Cardiac fibroblast (primary cell): ENCODE data around the gene TNRC18.
"Not testable (repeated sequence)": the region's sequence is repeated elsewhere in the genome, so short reads cannot be mapped to it uniquely, and the experiment has no call there.

Experiments
- DNase-seq, 2 donors: peaks; one replicate each; pipeline versions ENCODE4 v3.0.0 to v3.0.0-alpha.2; 2010; ENCODE audit warnings: low read depth in 2 of 2
- H3K4me3 ChIP-seq, 2 donors: replicated peaks in 1 of 2; 1 replicate in 1 of 2; 2 replicates in 1 of 2; pipeline ENCODE4 v1.5.1; 2011; ENCODE audit warnings: low read depth in 2 of 2, low read length in 2 of 2, mild to moderate bottlenecking in 2 of 2, moderate library complexity in 1 of 2
- CTCF ChIP-seq: IDR thresholded peaks from one replicate; pipeline ENCODE4 v1.5.1; 2011; ENCODE audit warnings: low read depth, mild to moderate bottlenecking, low read length, inconsistent platforms

Gene TNRC18

GRCh38 chr7:5270788-5271187 lies 152.8 kb downstream of the TNRC18 start:
- no peak for DNase-seq
- TF ChIP-seq CTCF, result no peak
- no peak overlapping the region for H3K4me3 ChIP-seq

GRCh38 chr7:5269992-5270657 lies 153.5 kb downstream of the TNRC18 start:
- H3K4me3 ChIP-seq, DNase-seq: not testable (repeated sequence)

DNA sequence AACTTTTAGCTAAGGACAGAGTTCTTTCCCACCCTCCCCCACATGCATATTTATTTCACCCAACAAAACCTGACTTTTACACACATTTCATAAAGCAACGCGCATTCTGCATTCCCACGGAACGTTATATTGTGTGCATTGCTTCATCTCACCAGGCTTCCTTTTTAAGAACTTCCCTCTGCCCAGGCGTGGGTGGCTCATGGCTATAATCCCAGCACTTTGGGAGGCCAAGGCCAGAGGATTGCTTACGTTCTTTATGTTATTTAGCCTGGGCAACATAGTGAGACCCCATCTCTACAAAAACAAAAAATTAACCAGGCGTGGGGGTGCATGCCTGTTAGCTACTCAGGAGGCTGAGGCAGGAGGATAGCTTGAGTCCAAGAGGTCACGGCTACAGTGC lies 155.8 kb downstream of the TNRC18 start:
- DNase-seq, H3K4me3 ChIP-seq: not testable (repeated sequence)

- no peak for DNase-seq
These were observed 157.2 kb downstream of the TNRC18 start for GRCh38 chr7:5266191-5267028.

GRCh38 chr7:5265320-5266190 lies 158.1 kb downstream of the TNRC18 start:
- no peak for DNase-seq
- no peak overlapping the region for H3K4me3 ChIP-seq
- no peak for TF ChIP-seq CTCF

More at GRCh38 chr7:5266191-5267028, 157.2 kb downstream of the TNRC18 start:
- H3K4me3 ChIP-seq, result no peak overlapping the region
- no peak for TF ChIP-seq CTCF

- DNase-seq, H3K4me3 ChIP-seq: not testable (repeated sequence)
These were observed 160.6 kb downstream of the TNRC18 start for GRCh38 chr7:5263066-5263465.

- H3K4me3 ChIP-seq, DNase-seq: not testable (repeated sequence)
These were observed 163.0 kb downstream of the TNRC18 start for GRCh38 chr7:5260530-5261068.
